DMS79 treated with DMSO at 0.1 percent for 48 hours (cell line): ENCODE results near the gene NR5A2.

Experiments
- DNase-seq: peaks from one replicate; lab custom pipeline; 2025; lab: John Stamatoyannopoulos, UW

The NR5A2 gene

DNA sequence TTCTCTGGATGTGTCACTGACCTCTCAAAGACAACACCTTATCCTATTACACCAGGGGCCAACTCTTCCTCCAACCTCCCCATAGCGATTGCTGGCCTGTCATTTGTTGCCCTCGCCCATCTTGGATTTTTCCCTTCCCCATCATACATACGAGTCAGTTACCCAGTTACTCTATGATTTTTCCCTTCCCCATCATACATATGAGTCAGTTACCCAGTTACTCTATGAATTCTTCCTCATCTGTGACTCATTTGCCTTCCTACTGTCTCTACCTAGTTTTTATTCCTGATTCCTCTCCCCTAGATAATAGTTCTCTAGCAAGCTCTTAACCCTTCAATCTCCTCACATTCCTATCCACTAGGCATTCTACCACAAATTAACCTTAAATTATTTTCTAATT, 178.8 kb downstream of the NR5A2 start:
- no peak for DNase-seq

DNA sequence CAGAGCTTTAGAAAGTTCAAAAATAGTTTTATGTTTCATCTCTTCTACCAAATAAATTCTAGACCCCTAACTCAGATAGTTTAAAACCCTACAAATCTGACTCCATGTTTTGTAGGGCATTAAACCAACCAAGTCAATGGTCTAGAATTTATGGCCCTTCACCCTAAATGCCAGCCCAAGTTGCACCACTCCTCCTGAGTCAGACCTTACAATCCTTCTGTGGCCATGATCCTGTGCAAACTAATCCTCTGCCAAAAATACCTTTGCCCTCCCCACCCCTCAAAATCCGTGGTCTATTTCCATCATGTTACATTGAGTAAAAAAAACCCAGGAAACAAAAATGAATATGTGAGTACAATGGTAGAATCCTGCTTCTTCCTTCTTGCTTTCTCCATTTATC, 179.3 kb downstream of the NR5A2 start:
- DNase-seq, result no peak

- no peak for DNase-seq
These were observed 180.2 kb downstream of the NR5A2 start for GRCh38 chr1:200207711-200208126.

DNA sequence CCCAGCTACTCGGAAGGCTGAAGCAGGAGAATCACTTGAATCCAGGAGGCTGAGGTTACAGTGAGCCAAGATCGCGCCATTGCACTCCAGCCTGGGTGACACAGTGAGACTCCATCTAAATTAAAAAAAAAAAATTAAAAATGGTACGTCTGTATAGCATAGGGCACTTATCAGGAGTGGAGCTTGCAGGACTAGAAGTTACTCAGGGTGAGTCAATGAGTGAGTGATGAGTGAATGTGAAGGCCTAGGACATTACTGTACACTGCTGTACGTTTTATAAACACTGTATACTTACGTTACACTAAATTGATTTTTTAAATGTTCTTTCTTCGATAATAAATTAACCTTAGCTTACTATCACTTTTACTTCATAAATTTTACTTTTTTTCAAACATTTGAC, 183.6 kb downstream of the NR5A2 start:
- DNase-seq, result no peak

GRCh38 chr1:200213392-200213791, 185.9 kb downstream of the NR5A2 start:
- DNase-seq, result no peak

- no peak for DNase-seq
These were observed 186.4 kb downstream of the NR5A2 start for GRCh38 chr1:200213921-200214320.

DNA sequence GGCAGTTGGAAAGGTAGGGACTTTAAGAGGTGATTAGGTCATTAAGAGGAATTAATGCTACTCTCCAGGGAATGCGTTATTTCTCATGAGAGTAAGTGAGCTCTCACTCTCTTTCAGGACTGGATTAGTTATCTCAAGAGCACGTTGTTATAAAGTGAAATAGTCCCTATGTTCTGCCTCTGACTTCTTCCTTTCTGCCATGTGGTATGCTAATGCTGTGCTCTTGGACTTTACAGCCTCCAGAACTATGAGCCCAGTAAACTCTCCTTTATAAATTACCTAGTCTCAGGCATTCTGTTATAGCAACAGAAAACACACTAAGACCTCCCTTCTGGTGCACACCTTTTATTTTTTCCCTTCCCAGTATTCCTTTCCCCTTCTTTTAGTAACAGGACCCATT, 187.8 kb downstream of the NR5A2 start:
- DNase-seq, result no peak

- DNase-seq, result no peak
These were observed 190.2 kb downstream of the NR5A2 start for GRCh38 chr1:200217703-200218102.

DNA sequence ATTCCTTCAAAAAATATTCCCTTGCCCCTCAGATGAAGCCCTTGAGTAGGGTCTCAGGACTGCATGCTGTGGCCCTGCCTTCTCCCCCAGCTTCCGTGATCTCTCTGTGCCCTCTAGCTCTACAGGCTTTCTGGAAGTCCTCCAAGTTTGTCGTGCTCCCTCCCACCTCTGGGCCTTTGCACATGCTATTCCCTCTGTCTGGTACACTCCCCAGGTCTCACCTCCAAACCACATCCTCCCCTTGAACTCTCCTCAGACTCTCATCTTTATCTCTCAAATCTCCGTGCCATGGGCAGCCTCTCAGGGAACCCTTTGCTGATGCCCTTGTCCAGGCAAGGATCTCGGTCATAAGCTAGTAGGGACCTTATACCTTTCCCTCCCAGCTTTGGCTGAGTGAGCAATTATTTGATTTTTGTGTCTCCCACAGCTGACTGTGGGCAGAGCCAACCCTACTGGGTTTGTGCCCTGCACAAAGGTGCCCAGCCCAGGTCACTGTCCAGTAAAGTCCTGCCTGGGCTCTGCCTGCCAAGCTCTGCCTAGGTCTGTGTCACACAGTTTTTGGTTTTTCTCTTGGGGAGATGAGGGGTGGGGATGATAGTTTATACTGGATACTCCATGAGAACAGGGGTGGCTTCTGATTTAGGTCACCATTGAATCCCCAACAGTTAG, 194.2 kb downstream of the NR5A2 start:
- no peak for DNase-seq

- DNase-seq, result no peak
These were observed 195.7 kb downstream of the NR5A2 start for GRCh38 chr1:200223207-200223606.

DNA sequence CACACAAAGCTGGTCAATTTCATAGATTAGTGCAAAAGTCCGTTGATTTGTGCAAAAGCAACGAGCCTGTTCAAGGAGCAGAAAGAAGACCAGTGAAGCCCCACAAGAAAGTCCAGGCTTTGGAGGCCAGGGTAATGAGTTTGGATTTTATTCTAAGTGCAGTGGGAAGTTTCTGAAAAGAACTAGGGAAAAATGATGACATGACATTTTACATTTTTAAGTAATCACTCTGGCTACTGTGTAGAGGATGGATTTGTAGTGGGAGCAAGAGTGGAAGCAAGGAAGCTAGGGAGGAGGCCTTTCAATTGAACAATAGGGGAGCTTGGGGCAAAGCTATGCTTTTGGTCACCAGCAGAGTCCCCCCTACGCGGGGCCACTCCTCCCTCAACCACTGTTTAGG, 196.1 kb downstream of the NR5A2 start:
- DNase-seq, result no peak

GRCh38 chr1:200224315-200224714, 196.8 kb downstream of the NR5A2 start:
- DNase-seq, result no peak

DNA sequence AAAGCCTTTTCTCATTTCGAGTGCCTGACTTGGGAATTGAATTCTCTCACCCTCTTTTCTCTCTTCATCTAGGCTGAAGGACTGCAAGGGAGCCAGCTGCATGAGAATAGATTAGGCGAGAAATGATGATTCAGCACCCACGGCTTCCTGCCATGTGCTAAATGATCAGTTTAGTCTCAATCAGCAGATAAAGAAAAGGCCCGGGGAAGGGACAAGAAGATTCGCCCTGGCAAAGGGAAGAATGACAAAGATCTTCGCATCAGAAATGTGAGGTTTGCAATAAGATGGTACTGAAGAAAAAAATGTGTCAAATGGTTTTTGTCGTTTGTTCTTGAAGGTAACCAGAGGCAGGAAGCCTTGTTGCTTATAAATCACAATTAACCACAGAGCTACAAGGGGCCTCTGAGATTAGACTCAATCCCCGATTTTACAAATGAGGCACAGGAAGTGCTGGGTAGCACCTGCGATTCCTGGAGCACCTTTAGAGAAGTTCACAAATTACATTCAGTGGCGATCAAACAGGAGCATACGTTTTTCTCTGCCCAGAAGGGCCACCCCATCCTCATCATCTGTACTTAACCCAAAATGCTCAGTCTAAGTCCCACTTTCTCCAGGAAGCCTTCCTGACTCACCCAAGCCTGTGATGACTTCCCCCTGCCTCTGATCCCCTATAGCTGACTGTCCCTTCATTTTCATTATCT, 198.9 kb downstream of the NR5A2 start:
- DNase-seq, result no peak

GRCh38 chr1:200226969-200227303, 199.4 kb downstream of the NR5A2 start:
- no peak for DNase-seq
